Tibial nerve (tissue), 4 donors: ENCODE data around the gene PRIM2.
"Not testable (repeated sequence)": the region's sequence is repeated elsewhere in the genome, so short reads cannot be mapped to it uniquely, and the experiment has no call there.

Experiments
- CTCF ChIP-seq, 5 experiments: fragments of 200-600 bp in 3 of 5; fragments of 450-650 bp in 2 of 5; sonication (generic) in 3 of 5; IDR thresholded peaks; one replicate each; pipeline ENCODE4 v1.5.1; 2016 to 2019; ENCODE audit warnings: antibody characterized with exemption in 5 of 5, mild to moderate bottlenecking in 3 of 5, moderate library complexity in 2 of 5
- EP300 ChIP-seq, 2 donors: sonication (generic); formaldehyde crosslinking; IDR thresholded peaks; one replicate each; pipeline ENCODE4 v1.6.1; 2017; ENCODE audit warnings: antibody characterized with exemption in 2 of 2, mild to moderate bottlenecking in 1 of 2
- POLR2A ChIP-seq, 2 donors: fragments of 450-650 bp; IDR thresholded peaks; one replicate each; pipeline ENCODE4 v1.6.1; 2017; ENCODE audit warnings: antibody characterized with exemption in 2 of 2, mild to moderate bottlenecking in 2 of 2, moderate library complexity in 2 of 2

- not testable (repeated sequence) for TF ChIP-seq CTCF, POLR2A, EP300 (IDR thresholded peaks at IDR 0.05)
Observed at GRCh38 chr6:57470148-57470547, 152.7 kb downstream of the PRIM2 start.
